ENCODE data around the gene TDG. TPM values are rescaled to one million over a fixed set of nuclear protein-coding genes. Genes with fewer than 3 reads are reported as not detected.

Gene TDG
- total and polyA plus RNA-seq, 10 of the 15 experiments (the other 5 are each of a cell fraction or from before 2014, with no cell fraction given) = 29.7 to 68.8 (median 51.2) TPM

GRCh38 chr12:103924761-103925641 is 40.7 kb upstream of the TDG start (continued):
- TF ChIP-seq MEF2A (IDR thresholded peaks at IDR 0.05; ENCODE audit: insufficient read depth, low read depth, low read length) = no peak; the same call in none of the 2 replicates
- 0 out of 2 replicates have a peak, but pooled peaks have one; percentile 53 for TF ChIP-seq SMAD5 (IDR thresholded peaks at IDR 0.05; ENCODE audit: low read depth)
- no peak for TF ChIP-seq CTCF (IDR thresholded peaks at IDR 0.05 in 2 of 3, conservative IDR thresholded peaks at IDR 0.05 in 1 of 3; ENCODE audit: control insufficient read depth in 2 of 3, extremely low read depth in 1 of 3, insufficient read depth in 1 of 3, low read depth in 3 of 3, low read length in 3 of 3)
- no peak for TF ChIP-seq ZNF622 (IDR thresholded peaks at IDR 0.05)
- TF ChIP-seq TCF7 (IDR thresholded peaks at IDR 0.05; ENCODE audit: borderline replicate concordance) = peak; percentile 83; the same call in 1 of the 2 replicates

- Histone ChIP-seq H3K79me2 (ENCODE audit: control insufficient read depth, insufficient read depth, low read length) (peaks cover 58% of the 10 kb centered on the region), H3K27ac (ENCODE audit: control insufficient read depth, insufficient read depth) (peak overlapping the region; percentile 99), H3K4me1 (ENCODE audit: control insufficient read depth, insufficient read depth, low read length) (peaks cover 28% of the 10 kb centered on the region), H3K27me3 (replicated peaks in 1 of 2; ENCODE audit: control insufficient read depth in 2 of 2, insufficient read depth in 2 of 2, low read length in 1 of 2) (no peaks in the 10 kb centered on the region), H3K4me3 (peak overlapping the region; percentile 76), H2AFZ (ENCODE audit: control insufficient read depth, low read depth, low read length) (peak overlapping the region; percentile 34), H3K9ac (ENCODE audit: control insufficient read depth, insufficient read depth, low read length) (peak overlapping the region; percentile 98), H3K36me3 (ENCODE audit: control insufficient read depth in 2 of 2, insufficient read depth in 2 of 2, low read length in 1 of 2) (peaks cover 2 to 12% of the 10 kb centered on the region in 2 experiments), H3K9me3 (replicated peaks; ENCODE audit: control insufficient read depth, insufficient read depth, low read length) (no peaks in the 10 kb centered on the region), H3K4me2 (ENCODE audit: control insufficient read depth, insufficient read depth) (peak overlapping the region; percentile 88), H4K20me1 (ENCODE audit: control insufficient read depth, insufficient read depth) (no peaks in the 10 kb centered on the region)
- intact Hi-C loops (cut with micrococcal nuclease; ENCODE audit: unreplicated experiment) = loop anchor here (2.0 kb wide), 1 partner anchor 48 kb away; no protein-coding TSS in a partner anchor
- peak; percentile 80 for DNase-seq (ENCODE audit: low read depth, low spot score)
- ChIA-PET SMC1A (ENCODE audit: uncharacterized antibody, unreplicated experiment) (interaction anchor here (0.8 to 9.4 kb wide), 8 partner anchors 10 to 181 kb away, joined by 3 to 125 read pairs (median 5); partner anchors contain the start of genes NT5DC3 and TDG), RAD21 (ENCODE audit: unreplicated experiment) (interaction anchor here (0.9 to 7.4 kb wide), 9 partner anchors 22 to 360 kb away, joined by 3 to 121 read pairs (median 6); partner anchors contain the start of gene TDG), CTCF (interaction anchor here (2.0 to 5.2 kb wide), 3 partner anchors 38 to 45 kb away, joined by 8 to 33 read pairs (median 21); partner anchors contain the start of gene TDG), POLR2A (interaction anchor here (0.6 to 7.1 kb wide), 9 partner anchors 9 to 155 kb away, joined by 3 to 73 read pairs (median 5); partner anchors contain the start of genes NT5DC3 and TDG)
- FAIRE-seq = peak; percentile 18
- 3% methylated on average over 12 of the region's 12 CpGs for WGBS (ENCODE audit: insufficient coverage, insufficient replicate concordance, low lambda C conversion rate, missing lambda C conversion rate)
- ATAC-seq = peak; percentile 11
- no TSS peak for BruUV-seq (replicated peaks)
- in situ Hi-C loops (cut with MboI) = no loop called here
- TF ChIP-seq CHD4 (IDR thresholded peaks at IDR 0.05) = no peak
- TF ChIP-seq RBBP5 (conservative IDR thresholded peaks at IDR 0.05) = peak; percentile 72; the same call in 1 of the 2 replicates
- TF ChIP-seq STAT3 (IDR thresholded peaks at IDR 0.05; ENCODE audit: low read depth, low read length) = 0 out of 2 replicates have a peak, but pooled peaks have one; percentile 8
- peak; percentile 72 for TF ChIP-seq ZBED1 (IDR thresholded peaks at IDR 0.05; ENCODE audit: borderline replicate concordance)
- TF ChIP-seq, protein P1, sequence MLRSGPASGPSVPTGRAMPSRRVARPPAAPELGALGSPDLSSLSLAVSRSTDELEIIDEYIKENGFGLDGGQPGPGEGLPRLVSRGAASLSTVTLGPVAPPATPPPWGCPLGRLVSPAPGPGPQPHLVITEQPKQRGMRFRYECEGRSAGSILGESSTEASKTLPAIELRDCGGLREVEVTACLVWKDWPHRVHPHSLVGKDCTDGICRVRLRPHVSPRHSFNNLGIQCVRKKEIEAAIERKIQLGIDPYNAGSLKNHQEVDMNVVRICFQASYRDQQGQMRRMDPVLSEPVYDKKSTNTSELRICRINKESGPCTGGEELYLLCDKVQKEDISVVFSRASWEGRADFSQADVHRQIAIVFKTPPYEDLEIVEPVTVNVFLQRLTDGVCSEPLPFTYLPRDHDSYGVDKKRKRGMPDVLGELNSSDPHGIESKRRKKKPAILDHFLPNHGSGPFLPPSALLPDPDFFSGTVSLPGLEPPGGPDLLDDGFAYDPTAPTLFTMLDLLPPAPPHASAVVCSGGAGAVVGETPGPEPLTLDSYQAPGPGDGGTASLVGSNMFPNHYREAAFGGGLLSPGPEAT (IDR thresholded peaks at IDR 0.05; ENCODE audit: low read depth) = peak; percentile 64
- no peak for TF ChIP-seq SUZ12 (IDR thresholded peaks at IDR 0.05; ENCODE audit: unreplicated experiment)
- no peak for TF ChIP-seq TAF1 (IDR thresholded peaks at IDR 0.05; ENCODE audit: borderline replicate concordance, low read depth, low read length)
- TF ChIP-seq MEF2B (IDR thresholded peaks at IDR 0.05; ENCODE audit: partially characterized antibody, poor library complexity, severe bottlenecking) = peak; percentile 68
These were observed 37.0 kb upstream of the TDG start for GRCh38 chr12:103928682-103929045.

Data from GM12878 (cell line).